NCI-H1105 treated with DMSO at 0.1 percent for 48 hours (cell line): ENCODE results near the gene PTPRN2.

ENCODE experiments used
- DNase-seq: peaks from one replicate; lab custom pipeline; 2025; lab: John Stamatoyannopoulos, UW

Gene PTPRN2

GRCh38 chr7:157619753-157620525 lies 967.7 kb downstream of the PTPRN2 start:
- no peak for DNase-seq

GRCh38 chr7:157618823-157619606 lies 968.6 kb downstream of the PTPRN2 start:
- no peak for DNase-seq

- no peak for DNase-seq
These were observed 969.4 kb downstream of the PTPRN2 start for GRCh38 chr7:157618091-157618726.

GRCh38 chr7:157617401-157617800 lies 970.2 kb downstream of the PTPRN2 start:
- no peak for DNase-seq

- DNase-seq = no peak
These were observed 970.7 kb downstream of the PTPRN2 start for GRCh38 chr7:157616931-157617330.

GRCh38 chr7:157616426-157616825 lies 971.2 kb downstream of the PTPRN2 start:
- no peak for DNase-seq

GRCh38 chr7:157615852-157616251 lies 971.8 kb downstream of the PTPRN2 start:
- DNase-seq = no peak

- DNase-seq = no peak
These were observed 972.4 kb downstream of the PTPRN2 start for GRCh38 chr7:157615101-157615817.

- DNase-seq = no peak
These were observed 973.1 kb downstream of the PTPRN2 start for GRCh38 chr7:157614457-157615020.

GRCh38 chr7:157613575-157614322 lies 973.9 kb downstream of the PTPRN2 start:
- DNase-seq = no peak

- DNase-seq = no peak
These were observed 974.7 kb downstream of the PTPRN2 start for GRCh38 chr7:157612664-157613561.

GRCh38 chr7:157612009-157612663 lies 975.5 kb downstream of the PTPRN2 start:
- DNase-seq = no peak

- no peak for DNase-seq
These were observed 976.3 kb downstream of the PTPRN2 start for GRCh38 chr7:157611341-157611740.

GRCh38 chr7:157610671-157611295 lies 976.8 kb downstream of the PTPRN2 start:
- DNase-seq = no peak

- DNase-seq = no peak
These were observed 977.5 kb downstream of the PTPRN2 start for GRCh38 chr7:157609932-157610640.

- DNase-seq = no peak
These were observed 978.1 kb downstream of the PTPRN2 start for GRCh38 chr7:157609516-157609915.

- no peak for DNase-seq
These were observed 980.4 kb downstream of the PTPRN2 start for GRCh38 chr7:157607218-157607617.

- no peak for DNase-seq
These were observed 981.5 kb downstream of the PTPRN2 start for GRCh38 chr7:157606140-157606539.
